H9 (cell line): ENCODE measurements around the gene MGAT4A. TPM values are rescaled to one million over a fixed set of nuclear protein-coding genes. Genes with fewer than 3 reads are reported as not detected.

Source experiments
- DNase-seq: peaks from one replicate; pipeline ENCODE4 v3.0.0-alpha.2; 2017
- H2AFZ ChIP-seq: one replicate; pipeline ENCODE4 v1.6.1; 2013; ENCODE audit warnings: mild to moderate bottlenecking, low read length, control low read depth, moderate library complexity
- H2AK5ac ChIP-seq: 2 replicates; pipeline ENCODE4 v1.6.1; 2013; ENCODE audit warnings: low read length, control low read depth, mixed read lengths; ENCODE audit not compliant: insufficient read length
- H2BK120ac ChIP-seq: one replicate; pipeline ENCODE4 v1.6.1; 2013; ENCODE audit warnings: low read depth, mild to moderate bottlenecking, low read length, control low read depth, inconsistent platforms; ENCODE audit not compliant: poor library complexity, severe bottlenecking
- H2BK12ac ChIP-seq: 2 replicates; pipeline ENCODE4 v1.6.1; 2013; ENCODE audit warnings: low read length, control low read depth, mixed read lengths, low read depth; ENCODE audit not compliant: insufficient read length
- H2BK15ac ChIP-seq: 2 replicates; pipeline ENCODE4 v1.6.1; 2013; ENCODE audit warnings: low read depth, low read length, control low read depth
- H2BK20ac ChIP-seq: one replicate; pipeline ENCODE4 v1.6.1; 2013; ENCODE audit warnings: low read depth, mild to moderate bottlenecking, low read length, control low read depth, inconsistent platforms; ENCODE audit not compliant: poor library complexity, severe bottlenecking
- H2BK5ac ChIP-seq: 2 replicates; pipeline ENCODE4 v1.6.1; 2013; ENCODE audit warnings: low read length, control low read depth, mixed read lengths; ENCODE audit not compliant: insufficient read length
- H3K14ac ChIP-seq: 2 replicates; pipeline ENCODE4 v1.6.1; 2013; ENCODE audit warnings: low read length, control low read depth; ENCODE audit not compliant: insufficient read depth
- H3K18ac ChIP-seq: 2 replicates; pipeline ENCODE4 v1.6.1; 2013; ENCODE audit warnings: low read depth, mild to moderate bottlenecking, mixed read lengths, low read length, control low read depth; ENCODE audit not compliant: insufficient read length
- H3K23ac ChIP-seq: 2 replicates; pipeline ENCODE4 v1.6.1; 2013; ENCODE audit warnings: low read length, control low read depth, mixed read lengths, low read depth; ENCODE audit not compliant: insufficient read length
- H3K23me2 ChIP-seq: 2 replicates; pipeline ENCODE4 v1.6.1; 2013; ENCODE audit warnings: low read depth, mild to moderate bottlenecking, mixed read lengths, low read length, control low read depth; ENCODE audit not compliant: insufficient read length, poor library complexity, severe bottlenecking
- H3K27ac ChIP-seq: 2 replicates; pipeline ENCODE4 v1.5.1; 2013; ENCODE audit warnings: low read length, control low read depth, mixed read lengths, low read depth; ENCODE audit not compliant: insufficient read length
- H3K27me3 ChIP-seq: 2 replicates; pipeline ENCODE4 v1.6.1; 2013; ENCODE audit warnings: low read length, control low read depth, inconsistent platforms; ENCODE audit not compliant: insufficient read depth
- H3K4ac ChIP-seq: 2 replicates; pipeline ENCODE4 v1.6.1; 2013; ENCODE audit warnings: low read depth, mild to moderate bottlenecking, control low read depth, inconsistent platforms, low read length, moderate library complexity
- H3K4me1 ChIP-seq: 2 replicates; pipeline ENCODE4 v1.6.1; 2013; ENCODE audit warnings: low read length, control low read depth, inconsistent platforms; ENCODE audit not compliant: insufficient read depth
- H3K4me2 ChIP-seq: 2 replicates; pipeline ENCODE4 v1.6.1; 2013; ENCODE audit warnings: low read length, control low read depth, mixed read lengths; ENCODE audit not compliant: insufficient read length, insufficient read depth
- H3K56ac ChIP-seq: 2 replicates; pipeline ENCODE4 v1.6.1; 2013; ENCODE audit warnings: low read depth, mild to moderate bottlenecking, mixed read lengths, low read length, control low read depth; ENCODE audit not compliant: insufficient read length
- H3K79me1 ChIP-seq: 2 replicates; pipeline ENCODE4 v1.6.1; 2013; ENCODE audit warnings: low read depth, mild to moderate bottlenecking, moderate library complexity, low read length, control low read depth, inconsistent platforms; ENCODE audit not compliant: insufficient read depth, poor library complexity, severe bottlenecking
- H3K79me2 ChIP-seq: 2 replicates; pipeline ENCODE4 v1.6.1; 2013; ENCODE audit warnings: low read length, control low read depth, inconsistent platforms; ENCODE audit not compliant: insufficient read depth
- H3K9ac ChIP-seq: 2 replicates; pipeline ENCODE4 v1.6.1; 2013; ENCODE audit warnings: low read length, control low read depth, mixed read lengths; ENCODE audit not compliant: insufficient read length; ENCODE audit errors: extremely low read depth
- H3K9me3 ChIP-seq: one replicate; pipeline ENCODE4 v1.6.1; 2013; ENCODE audit warnings: low read depth, low read length, inconsistent platforms; ENCODE audit not compliant: control insufficient read depth
- H3T11ph ChIP-seq: one replicate; pipeline ENCODE4 v1.6.1; 2013; ENCODE audit warnings: mild to moderate bottlenecking, low read length, control low read depth, inconsistent platforms
- H4K20me1 ChIP-seq: one replicate; pipeline ENCODE4 v1.6.1; 2013; ENCODE audit not compliant: control insufficient read depth, insufficient read length, insufficient read depth
- H4K5ac ChIP-seq: 2 replicates; pipeline ENCODE4 v1.6.1; 2013; ENCODE audit warnings: low read depth, mild to moderate bottlenecking, mixed read lengths, low read length, control low read depth; ENCODE audit not compliant: insufficient read length
- H4K8ac ChIP-seq: replicated peaks from 2 replicates; pipeline ENCODE4 v1.6.1; 2013; ENCODE audit warnings: low read length, control low read depth, mixed read lengths, low read depth; ENCODE audit not compliant: insufficient read length
- H4K91ac ChIP-seq: 2 replicates; pipeline ENCODE4 v1.6.1; 2013; ENCODE audit warnings: low read depth, mild to moderate bottlenecking, moderate library complexity, mixed read lengths, low read length, control low read depth; ENCODE audit not compliant: insufficient read length
- H3K27ac Mint-ChIP-seq, 3 experiments: 2 replicates in 2 of 3; 3 replicates in 1 of 3; pipeline ENCODE4 v1.8.0; 2020 to 2021; ENCODE audit warnings: mixed read lengths in 3 of 3, mild to moderate bottlenecking in 1 of 3, moderate library complexity in 1 of 3
- H3K27me3 Mint-ChIP-seq: 2 replicates; pipeline ENCODE4 v1.8.0; 2021; ENCODE audit warnings: low read depth, mild to moderate bottlenecking, moderate library complexity, mixed read lengths
- H3K36me3 Mint-ChIP-seq, 3 experiments: 2 replicates in 2 of 3; 3 replicates in 1 of 3; pipeline ENCODE4 v1.8.0; 2020 to 2021; ENCODE audit warnings: low read depth in 3 of 3, mixed read lengths in 3 of 3; ENCODE audit not compliant: insufficient read depth in 1 of 3
- H3K4me1 Mint-ChIP-seq, 2 experiments: 2 replicates each; pipeline ENCODE4 v1.8.0; 2020; ENCODE audit warnings: mixed read lengths in 2 of 2
- H3K4me3 Mint-ChIP-seq, 2 experiments: 2 replicates in 1 of 2; 3 replicates in 1 of 2; pipeline ENCODE4 v1.8.0; 2020 to 2021; ENCODE audit warnings: mild to moderate bottlenecking in 2 of 2, mixed read lengths in 2 of 2, moderate library complexity in 1 of 2
- H3K9me3 Mint-ChIP-seq, 2 experiments: 2 replicates in 1 of 2; 3 replicates in 1 of 2; pipeline ENCODE4 v1.8.0; 2020; ENCODE audit warnings: mild to moderate bottlenecking in 2 of 2, mixed read lengths in 2 of 2, moderate library complexity in 1 of 2
- CTCF ChIP-seq: fragments of 200-600 bp; sonication (generic); conservative IDR thresholded peaks from 3 replicates; pipeline ENCODE4 v1.8.0; 2021; ENCODE audit warnings: antibody characterized with exemption, mild to moderate bottlenecking
- WGBS: extraction: QIAGEN DNeasy Blood & Tissue Kit; methylation state at CpG from one replicate; pipeline ENCODE4 v1.1.7; 2013; ENCODE audit warnings: missing lambda C conversion rate, low lambda C conversion rate, mixed read lengths; ENCODE audit not compliant: insufficient read length; ENCODE audit errors: extremely low coverage; 5-methylcytosine and 5-hydroxymethylcytosine counted together
- total RNA-seq: library from RNA; stranded (reverse); gene quantifications from 2 replicates; pipeline ENCODE4 v1.2.1, GENCODE V29; 2021

Gene MGAT4A
- total RNA-seq, 1 experiment from 2014 or later: 3.5 TPM

- Histone ChIP-seq H3K18ac (no peak overlapping the region), H3K23ac (no peak overlapping the region), H3K23me2 (no peaks in the 10 kb centered on the region), H3K9ac (no peak overlapping the region), H4K8ac (no peak overlapping the region), H4K91ac (no peak overlapping the region), H2AFZ (no peak overlapping the region), H3K9me3 (no peaks in the 10 kb centered on the region), H3K79me1 (no peaks in the 10 kb centered on the region), H3T11ph (no peak overlapping the region), H2BK5ac (no peak overlapping the region), H4K20me1 (no peaks in the 10 kb centered on the region), H3K4me2 (no peak overlapping the region), H2BK20ac (no peak overlapping the region), H3K4ac (no peak overlapping the region), H3K14ac (no peak overlapping the region), H3K79me2 (no peaks in the 10 kb centered on the region), H3K27me3 (no peaks in the 10 kb centered on the region), H3K27ac (no peak overlapping the region), H2BK120ac (no peak overlapping the region), H2AK5ac (no peak overlapping the region), H2BK12ac (no peak overlapping the region), H3K4me1 (no peaks in the 10 kb centered on the region), H2BK15ac (no peak overlapping the region), H3K56ac (no peak overlapping the region), H4K5ac (no peak overlapping the region)
- Mint-ChIP-seq H3K36me3 (no peaks in the 10 kb centered on the region), H3K27ac (no peak overlapping the region), H3K9me3 (no peaks in the 10 kb centered on the region; a peak in 1 of 5 replicates), H3K4me1 (no peaks in the 10 kb centered on the region), H3K4me3 (no peak overlapping the region), H3K27me3 (no peaks in the 10 kb centered on the region)
- DNase-seq: no peak
- no peak for TF ChIP-seq CTCF
- no CpG with 5 or more reads among the region's 3 CpGs for WGBS
These were observed 76.0 kb downstream of the MGAT4A start for GRCh38 chr2:98654699-98655495.
